H1 (cell line): ENCODE results near the gene DHPS. TPM values are rescaled to one million over a fixed set of nuclear protein-coding genes. Genes with fewer than 3 reads are reported as not detected.

ENCODE experiments used
- CTCF ChIA-PET: fragments of 300-600 bp; sonication (Branson Sonifier 250); formaldehyde crosslinking; loops from one replicate; lab custom pipeline; 2021; ENCODE audit not compliant: partially characterized antibody; lab: Charles Lee
- POLR2A ChIA-PET: fragments of 300-600 bp; sonication (Branson Sonifier 250); formaldehyde crosslinking; loops from one replicate; lab custom pipeline; 2021; ENCODE audit warnings: inconsistent platforms; ENCODE audit not compliant: partially characterized antibody; lab: Charles Lee
- DNase-seq, 2 experiments: peaks; one replicate each; pipeline versions ENCODE4 v3.0.0 to v3.0.0-alpha.2; 2010 to 2022; ENCODE audit warnings: low spot score in 2 of 2, low read depth in 1 of 2, mixed read lengths in 1 of 2
- FAIRE-seq: peaks from 2 replicates; lab custom pipeline; 2011; peaks lifted over from hg19 to GRCh38; lab: Jason Lieb, UNC
- H2AFZ ChIP-seq: 2 replicates; pipeline ENCODE4 v1.8.1; 2012; ENCODE audit warnings: low read length, inconsistent platforms
- H2AK5ac ChIP-seq: 2 replicates; pipeline ENCODE4 v1.6.1; 2013; ENCODE audit warnings: low read depth, low read length
- H2BK120ac ChIP-seq: replicated peaks from 2 replicates; pipeline ENCODE3; 2013; ENCODE audit warnings: low read depth, low read length, inconsistent platforms
- H2BK12ac ChIP-seq: 2 replicates; pipeline ENCODE4 v1.6.1; 2013; ENCODE audit warnings: low read depth, low read length
- H2BK15ac ChIP-seq: 2 replicates; pipeline ENCODE4 v1.6.1; 2013; ENCODE audit warnings: low read length
- H2BK20ac ChIP-seq: 2 replicates; pipeline ENCODE4 v1.6.1; 2013; ENCODE audit warnings: low read length
- H2BK5ac ChIP-seq: 2 replicates; pipeline ENCODE4 v1.6.1; 2013; ENCODE audit warnings: low read depth, low read length
- H3K14ac ChIP-seq: 2 replicates; pipeline ENCODE4 v1.6.1; 2013; ENCODE audit warnings: inconsistent platforms; ENCODE audit not compliant: insufficient read length
- H3K18ac ChIP-seq: 2 replicates; pipeline ENCODE4 v1.6.1; 2013; ENCODE audit warnings: low read length; ENCODE audit errors: extremely low read depth
- H3K23ac ChIP-seq: 2 replicates; pipeline ENCODE4 v1.6.1; 2013; ENCODE audit warnings: inconsistent platforms; ENCODE audit not compliant: insufficient read length
- H3K23me2 ChIP-seq: 2 replicates; pipeline ENCODE4 v1.6.1; 2013; ENCODE audit warnings: low read depth, low read length
- H3K27ac ChIP-seq: 2 replicates; pipeline ENCODE4 v1.6.1; 2011; ENCODE audit warnings: low read depth, low read length, inconsistent platforms
- H3K27me3 ChIP-seq, 4 experiments: replicated peaks in 1 of 4; 1 replicate in 1 of 4; 2 replicates in 3 of 4; pipeline versions ENCODE4 v1.6.1 to v1.8.1; 2011 to 2013; ENCODE audit warnings: low read length in 3 of 4, mild to moderate bottlenecking in 3 of 4, inconsistent platforms in 2 of 4, mixed read lengths in 2 of 4, moderate library complexity in 1 of 4; ENCODE audit not compliant: control insufficient read depth in 3 of 4, insufficient read depth in 3 of 4; ENCODE audit errors: extremely low read depth in 1 of 4
- H3K36me3 ChIP-seq, 4 experiments: 2 replicates each; pipeline versions ENCODE4 v1.6.1 to v1.8.1; 2011 to 2013; ENCODE audit warnings: mild to moderate bottlenecking in 4 of 4, low read length in 3 of 4, moderate library complexity in 2 of 4, control low read depth in 1 of 4, inconsistent platforms in 1 of 4; ENCODE audit not compliant: insufficient read depth in 4 of 4, control insufficient read depth in 2 of 4
- H3K4ac ChIP-seq: replicated peaks from 2 replicates; pipeline ENCODE3; 2013; ENCODE audit warnings: low read length, low read depth, mixed read lengths, inconsistent platforms; ENCODE audit not compliant: insufficient read length
- H3K4me1 ChIP-seq, 4 experiments: replicated peaks in 1 of 4; 1 replicate in 1 of 4; 2 replicates in 3 of 4; pipeline versions ENCODE4 v1.6.1 to v1.8.1; 2011 to 2013; ENCODE audit warnings: low read length in 3 of 4, inconsistent platforms in 2 of 4, mixed read lengths in 1 of 4; ENCODE audit not compliant: insufficient read depth in 4 of 4, control insufficient read depth in 3 of 4
- H3K4me2 ChIP-seq, 2 experiments: 2 replicates each; pipeline versions ENCODE4 v1.6.1 to v1.8.1; 2011 to 2013; ENCODE audit warnings: low read depth in 2 of 2, low read length in 2 of 2, control low read depth in 1 of 2, inconsistent platforms in 1 of 2, mild to moderate bottlenecking in 1 of 2; ENCODE audit not compliant: insufficient read depth in 1 of 2
- H3K4me3 ChIP-seq, 4 experiments: fragments of 200-600, 300-600 bp in 1 of 4; sonication (generic), shearing (Covaris generic), sonication (Bioruptor Twin) in 1 of 4; 2 replicates each; pipeline versions ENCODE4 v1.5.1 to v1.8.1; 2011 to 2016; ENCODE audit warnings: low read length in 4 of 4, low read depth in 3 of 4, control low read depth in 2 of 4, inconsistent platforms in 2 of 4, mild to moderate bottlenecking in 2 of 4, mixed read lengths in 1 of 4, moderate library complexity in 1 of 4; ENCODE audit not compliant: insufficient read depth in 2 of 4; ENCODE audit errors: extremely low read depth in 1 of 4
- H3K56ac ChIP-seq: replicated peaks from 2 replicates; pipeline ENCODE3; 2013; ENCODE audit warnings: low read depth, mild to moderate bottlenecking, mixed read lengths, low read length, inconsistent platforms; ENCODE audit not compliant: insufficient read length
- H3K79me1 ChIP-seq: 2 replicates; pipeline ENCODE4 v1.6.1; 2013; ENCODE audit warnings: low read depth, low read length, control low read depth
- H3K79me2 ChIP-seq, 2 experiments: 2 replicates each; pipeline versions ENCODE4 v1.6.1 to v1.8.1; 2012 to 2013; ENCODE audit warnings: low read length in 2 of 2, mild to moderate bottlenecking in 2 of 2, inconsistent platforms in 1 of 2; ENCODE audit not compliant: insufficient read depth in 2 of 2, control insufficient read depth in 1 of 2
- H3K9ac ChIP-seq, 4 experiments: replicated peaks in 1 of 4; 1 replicate in 1 of 4; 2 replicates in 3 of 4; pipeline versions ENCODE4 v1.6.1 to v1.8.1; 2011 to 2013; ENCODE audit warnings: low read depth in 3 of 4, low read length in 3 of 4, control low read depth in 2 of 4, mild to moderate bottlenecking in 2 of 4, moderate library complexity in 2 of 4, inconsistent platforms in 1 of 4; ENCODE audit errors: extremely low read depth in 1 of 4
- H3K9me3 ChIP-seq, 2 experiments: 2 replicates each; pipeline versions ENCODE4 v1.6.1 to v1.8.1; 2012 to 2013; ENCODE audit warnings: mild to moderate bottlenecking in 2 of 2, moderate library complexity in 2 of 2, control low read depth in 1 of 2, inconsistent platforms in 1 of 2, low read depth in 1 of 2, low read length in 1 of 2, mixed read lengths in 1 of 2; ENCODE audit not compliant: insufficient read depth in 2 of 2
- H4K20me1 ChIP-seq, 2 experiments: replicated peaks in 1 of 2; 2 replicates each; pipeline versions ENCODE3 to v1.8.1; 2011 to 2013; ENCODE audit warnings: inconsistent platforms in 2 of 2, low read length in 2 of 2, mild to moderate bottlenecking in 1 of 2; ENCODE audit not compliant: insufficient read depth in 2 of 2, control insufficient read depth in 1 of 2
- H4K5ac ChIP-seq: 2 replicates; pipeline ENCODE4 v1.6.1; 2013; ENCODE audit warnings: low read length, low read depth, mixed read lengths, inconsistent platforms; ENCODE audit not compliant: insufficient read length
- H4K8ac ChIP-seq: 2 replicates; pipeline ENCODE4 v1.8.0; 2013; ENCODE audit warnings: mild to moderate bottlenecking, moderate library complexity, low read length, inconsistent platforms; ENCODE audit not compliant: insufficient read depth; ENCODE audit errors: extremely low read depth
- H4K91ac ChIP-seq: replicated peaks from 2 replicates; pipeline ENCODE3; 2013; ENCODE audit warnings: low read length, mixed read lengths, inconsistent platforms; ENCODE audit not compliant: insufficient read length
- ATF3 ChIP-seq: IDR thresholded peaks from 2 replicates; pipeline ENCODE4 v1.6.1; 2011; ENCODE audit warnings: low read depth, mild to moderate bottlenecking, low read length; ENCODE audit not compliant: insufficient read depth
- CBX8 ChIP-seq: fragments of 300-800, 300-1000 bp; sonication (generic); IDR thresholded peaks from 2 replicates; pipeline ENCODE4 v1.7.1; 2016; ENCODE audit warnings: low read depth, low read length, borderline replicate concordance
- CTCF ChIP-seq, 3 experiments: IDR thresholded peaks; 1 replicate in 2 of 3; 2 replicates in 1 of 3; pipeline versions ENCODE4 v1.5.1 to v1.6.1; 2011; ENCODE audit warnings: low read length in 3 of 3, mild to moderate bottlenecking in 3 of 3, inconsistent platforms in 2 of 3, low read depth in 1 of 3, moderate library complexity in 1 of 3; ENCODE audit not compliant: insufficient read depth in 1 of 3; ENCODE audit errors: control extremely low read depth in 1 of 3
- KDM4A ChIP-seq: IDR thresholded peaks from one replicate; pipeline ENCODE4 v1.7.1; 2012; ENCODE audit warnings: low read depth, mild to moderate bottlenecking, moderate library complexity, low read length, inconsistent platforms; ENCODE audit not compliant: severe bottlenecking
- NRF1 ChIP-seq: IDR thresholded peaks from 2 replicates; pipeline ENCODE4 v1.6.1; 2011; ENCODE audit warnings: mild to moderate bottlenecking, low read depth, low read length, improper control_type of control experiment
- RBBP5 ChIP-seq: IDR thresholded peaks from 2 replicates; pipeline ENCODE4 v1.7.1; 2012; ENCODE audit warnings: low read depth, mild to moderate bottlenecking, inconsistent platforms, low read length, moderate library complexity, borderline replicate concordance
- RNF2 ChIP-seq: fragments of 200-900, 300-1000 bp; sonication (generic); IDR thresholded peaks from 2 replicates; pipeline ENCODE4 v1.7.1; 2016; ENCODE audit warnings: borderline replicate concordance, low read depth, mild to moderate bottlenecking, antibody characterized with exemption, low read length; ENCODE audit not compliant: poor library complexity, severe bottlenecking; ENCODE audit errors: missing control alignments
- SAP30 ChIP-seq: fragments of 300-600 bp; sonication (generic); IDR thresholded peaks from 2 replicates; pipeline ENCODE4 v1.7.1; 2012; ENCODE audit warnings: low read length, moderate library complexity, mild to moderate bottlenecking, inconsistent platforms; ENCODE audit not compliant: insufficient read depth, insufficient replicate concordance
- SUZ12 ChIP-seq: fragments of 200-600 bp; sonication (generic); IDR thresholded peaks from 2 replicates; pipeline ENCODE4 v1.6.1; 2012; ENCODE audit warnings: mild to moderate bottlenecking, inconsistent platforms, low read length, moderate library complexity, mixed read lengths
- WGBS, 2 experiments: shearing (Covaris generic) in 1 of 2; methylation state at CpG; one replicate each; pipeline versions ENCODE4 v1.1.6 to v1.1.7; 2013 to 2015; ENCODE audit warnings: low lambda C conversion rate in 2 of 2, mixed read lengths in 2 of 2, inconsistent platforms in 1 of 2, low coverage in 1 of 2, missing lambda C conversion rate in 1 of 2; ENCODE audit not compliant: insufficient replicate concordance in 2 of 2, insufficient coverage in 1 of 2, insufficient read length in 1 of 2; ENCODE audit errors: extremely low coverage in 1 of 2, missing lambda C conversion rate in 1 of 2; 5-methylcytosine and 5-hydroxymethylcytosine counted together
- polyA plus RNA-seq, 7 experiments: library from polyadenylated mRNA; depleted of rRNA in 3 of 7; stranded (reverse) in 5 of 7; unstranded in 2 of 7; fragments of >200 nt in 5 of 7; fragments of 200-250 nt in 2 of 7; gene quantifications; 1 replicate in 5 of 7; 2 replicates in 1 of 7; 4 replicates in 1 of 7; pipeline versions ENCODE4 v1.2.1 to v1.2.3, GENCODE V29; 2011 to 2013; ENCODE audit warnings: missing spikeins in 2 of 7, mixed read lengths in 2 of 7
- total RNA-seq: library from RNA; stranded (reverse); fragmentation: NEBNext Ultra II Directional; extraction: Animal tissue kit (Norgen Biotek cat#: 25700); gene quantifications from 2 replicates; pipeline ENCODE4 v1.2.1, GENCODE V29; 2021

The DHPS gene
- total and polyA plus RNA-seq, 2 of the 8 experiments (the other 6 are each of a cell fraction or from before 2014, with no cell fraction given), result 86.6 to 99.6 TPM

GRCh38 chr19:12703046-12703445 is 21.4 kb upstream of the DHPS start:
- POLR2A ChIA-PET, result interaction anchor here (0.5 to 2.1 kb wide), 21 partner anchors 8 to 450 kb away, joined by 3 to 23 read pairs (median 4); partner anchors contain the start of genes GET3 and TNPO2
- FAIRE-seq, result peak; percentile 99
- no peak overlapping the region for H2BK120ac ChIP-seq
- TF ChIP-seq ATF3 (no peak), CTCF (IDR thresholded peaks at IDR 0.05; ENCODE audit: control extremely low read depth in 1 of 3, insufficient read depth in 1 of 3, low read depth in 1 of 3, low read length in 3 of 3) (no peak), RBBP5 (no peak), SAP30 (no peak), NRF1 (no peak), RNF2 (no peak), CBX8 (no peak), SUZ12 (no peak), KDM4A (no peak)

More at GRCh38 chr19:12703046-12703445, 21.4 kb upstream of the DHPS start:
- Histone ChIP-seq H2AK5ac (no peak overlapping the region), H4K91ac (no peak overlapping the region), H2BK5ac (no peak overlapping the region), H3K14ac (no peak overlapping the region), H2BK15ac (no peak overlapping the region), H3K27ac (peak overlapping the region; percentile 71; the same call in 1 of the 2 replicates), H4K20me1 (peaks cover 4 to 14% of the 10 kb centered on the region in 2 experiments), H2BK12ac (no peak overlapping the region), H3K18ac (no peak overlapping the region), H3K4me3 (no peak overlapping the region), H3K27me3 (no peaks in the 10 kb centered on the region), H3K4me1 (peaks cover 0 to 5% (median 2%) of the 10 kb centered on the region in 4 experiments; a peak in 2 of 7 replicates), H3K23me2 (no peaks in the 10 kb centered on the region), H4K8ac (no peak overlapping the region), H3K56ac (no peak overlapping the region), H3K9ac (no peak overlapping the region), H4K5ac (no peak overlapping the region), H3K9me3 (no peaks in the 10 kb centered on the region), H3K79me2 (no peaks in the 10 kb centered on the region), H3K36me3 (peaks cover 31 to 76% (median 54%) of the 10 kb centered on the region in 4 experiments), H2BK20ac (no peak overlapping the region), H3K4me2 (no peak overlapping the region), H3K79me1 (no peaks in the 10 kb centered on the region), H2AFZ (no peak overlapping the region), H3K23ac (no peak overlapping the region), H3K4ac (no peak overlapping the region)
- DNase-seq, result peak; percentile 82 to 89
- 55% methylated on average over 9 of the region's 9 CpGs; no CpG with 5 or more reads in 1 of the 2 experiments for WGBS, 2 experiments
- CTCF ChIA-PET, result interaction anchor here (0.8 to 1.1 kb wide), 4 partner anchors 12 to 125 kb away, joined by 3 read pairs; no protein-coding TSS in a partner anchor
